Measurements from ENCODE around the gene LBHD2.

The LBHD2 gene

GRCh38 chr14:103091883-103092222, 7.8 kb downstream of the LBHD2 start:
- no peak for DNase-seq

- no peak for DNase-seq
Observed at GRCh38 chr14:103093856-103094405, 9.9 kb downstream of the LBHD2 start.

GRCh38 chr14:103094406-103095209, 10.6 kb downstream of the LBHD2 start, which contains the start of gene EXOC3L4:
Gene EXOC3L4 (plus strand): TSS chr14:103094725. CDS start chr14:103100220, 5,495 bp downstream.
- no peak for DNase-seq

GRCh38 chr14:103095210-103095778, 11.3 kb downstream of the LBHD2 start:
- DNase-seq, result no peak

GRCh38 chr14:103096387-103096786, 12.4 kb downstream of the LBHD2 start:
- no peak for DNase-seq

GRCh38 chr14:103097244-103097993, 13.4 kb downstream of the LBHD2 start:
- no peak for DNase-seq

GRCh38 chr14:103097994-103098957, 14.3 kb downstream of the LBHD2 start:
- no peak for DNase-seq

- DNase-seq, result no peak
Observed at GRCh38 chr14:103099081-103099732, 15.2 kb downstream of the LBHD2 start.

GRCh38 chr14:103099733-103100280, 15.8 kb downstream of the LBHD2 start:
- no peak for DNase-seq

- no peak for DNase-seq
Observed at GRCh38 chr14:103100281-103101121, 16.5 kb downstream of the LBHD2 start.

- DNase-seq, result no peak
Observed at GRCh38 chr14:103101257-103101962, 17.4 kb downstream of the LBHD2 start.

- DNase-seq, result no peak
Observed at GRCh38 chr14:103101963-103102688, 18.1 kb downstream of the LBHD2 start.

- no peak for DNase-seq
Observed at GRCh38 chr14:103102689-103103260, 18.8 kb downstream of the LBHD2 start.

- no peak for DNase-seq
Observed at GRCh38 chr14:103103461-103104388, 19.7 kb downstream of the LBHD2 start.

GRCh38 chr14:103104389-103104653, 20.3 kb downstream of the LBHD2 start:
- DNase-seq, result no peak

- no peak for DNase-seq
Observed at GRCh38 chr14:103104654-103105452, 20.8 kb downstream of the LBHD2 start.

GRCh38 chr14:103105580-103106150, 21.7 kb downstream of the LBHD2 start:
- DNase-seq, result no peak

Data from GF-D8 (cell line).